ENCODE results near the gene GNG7.
A peak's percentile ranks its signal among the peaks of the same experiment; 100 is the strongest.
"Not testable (repeated sequence)": the region's sequence is repeated elsewhere in the genome, so short reads cannot be mapped to it uniquely, and the experiment has no call there.

GNG7 gene

GRCh38 chr19:2680808-2681207 lies 21.7 kb downstream of the GNG7 start:
- Histone ChIP-seq H3K36me3 (peaks cover 83% of the 10 kb centered on the region), H3K4me2 (peak overlapping the region; percentile 62), H3K4me3 (peak overlapping the region; percentile 28; the same call in 1 of the 2 replicates), H3K27me3 (no peaks in the 10 kb centered on the region), H3K9ac (no peak overlapping the region), H3K27ac (peak overlapping the region; percentile 68; the same call in 1 of the 2 replicates), H4K20me1 (peaks cover 59% of the 10 kb centered on the region), H3K4me1 (peaks cover 89% of the 10 kb centered on the region), H3K9me3 (peaks cover 25% of the 10 kb centered on the region)
- no peak for TF ChIP-seq Cebpa-rat (IDR thresholded peaks at IDR 0.05)

GRCh38 chr19:2679439-2679838 lies 23.1 kb downstream of the GNG7 start:
- Histone ChIP-seq H3K4me3 (no peak overlapping the region), H4K20me1 (peaks cover 66% of the 10 kb centered on the region), H3K36me3 (peaks cover 86% of the 10 kb centered on the region), H3K27me3 (no peaks in the 10 kb centered on the region), H3K9ac (no peak overlapping the region), H3K27ac (peak overlapping the region; percentile 22; the same call in 1 of the 2 replicates), H3K9me3 (peaks cover 17% of the 10 kb centered on the region), H3K4me2 (peak overlapping the region; percentile 62; the same call in 1 of the 2 replicates), H3K4me1 (peaks cover 86% of the 10 kb centered on the region)
- TF ChIP-seq Cebpa-rat (IDR thresholded peaks at IDR 0.05), result no peak

GRCh38 chr19:2678948-2679347 lies 23.5 kb downstream of the GNG7 start:
- Histone ChIP-seq H3K4me2 (peak overlapping the region; percentile 47), H3K4me1 (peaks cover 85% of the 10 kb centered on the region), H4K20me1 (peaks cover 69% of the 10 kb centered on the region), H3K36me3 (peaks cover 86% of the 10 kb centered on the region), H3K9me3 (peaks cover 14% of the 10 kb centered on the region; the same call in 1 of the 2 replicates)
- H3K27me3 ChIP-seq, H3K4me3 ChIP-seq, H3K27ac ChIP-seq, H3K9ac ChIP-seq: not testable (repeated sequence)

- H3K36me3 ChIP-seq, result peaks cover 84% of the 10 kb centered on the region
- H3K9me3 ChIP-seq, result peaks cover 13% of the 10 kb centered on the region; the same call in 1 of the 2 replicates
- no peak overlapping the region for H3K4me3 ChIP-seq
- peak overlapping the region; percentile 47 for H3K4me2 ChIP-seq
- peaks cover 77% of the 10 kb centered on the region for H3K4me1 ChIP-seq
- no peak for TF ChIP-seq Cebpa-rat (IDR thresholded peaks at IDR 0.05)
- H3K9ac ChIP-seq, result peak overlapping the region; percentile 27; the same call in 1 of the 2 replicates
- H3K27ac ChIP-seq, result no peak overlapping the region
- peaks cover 70% of the 10 kb centered on the region for H4K20me1 ChIP-seq
- H3K27me3 ChIP-seq, result no peaks in the 10 kb centered on the region
These were observed 24.3 kb downstream of the GNG7 start for GRCh38 chr19:2678044-2678671.

GRCh38 chr19:2676823-2677222 lies 25.7 kb downstream of the GNG7 start:
- Histone ChIP-seq H3K9ac (no peak overlapping the region), H3K4me1 (peaks cover 69% of the 10 kb centered on the region), H3K9me3 (0 out of 2 replicates have a peak, but pooled peaks cover 2% of the 10 kb centered on the region), H3K27me3 (no peaks in the 10 kb centered on the region), H3K36me3 (peaks cover 83% of the 10 kb centered on the region), H4K20me1 (peaks cover 84% of the 10 kb centered on the region), H3K4me2 (no peak overlapping the region), H3K4me3 (no peak overlapping the region), H3K27ac (no peak overlapping the region)
- no peak for TF ChIP-seq Cebpa-rat (IDR thresholded peaks at IDR 0.05)

DNA sequence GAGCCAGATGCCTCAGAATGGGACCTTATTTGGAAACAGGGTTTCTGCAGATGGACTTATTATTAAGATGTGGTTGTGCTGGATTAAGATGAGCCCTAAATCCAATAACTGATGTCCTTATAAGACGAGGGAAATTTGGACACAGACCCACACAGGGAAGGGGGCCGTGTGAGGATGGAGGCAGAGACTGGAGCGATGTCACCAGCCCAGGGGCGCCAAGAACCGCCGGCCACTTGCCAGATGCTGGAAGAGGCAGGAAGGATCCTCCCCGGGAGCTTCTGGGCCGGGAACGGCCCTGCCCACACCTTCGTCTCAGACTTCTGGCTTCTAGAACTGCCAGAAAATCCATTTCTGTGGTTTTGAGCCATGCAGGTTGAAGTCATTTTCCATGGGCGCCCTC lies 26.6 kb downstream of the GNG7 start:
- H3K9me3 ChIP-seq, result no peaks in the 10 kb centered on the region
- no peak overlapping the region for H3K27ac ChIP-seq
- no peak for TF ChIP-seq Cebpa-rat (IDR thresholded peaks at IDR 0.05)
- no peak overlapping the region for H3K9ac ChIP-seq
- peaks cover 69% of the 10 kb centered on the region for H3K4me1 ChIP-seq
- no peak overlapping the region for H3K4me3 ChIP-seq
- H3K36me3 ChIP-seq, result peaks cover 84% of the 10 kb centered on the region
- no peaks in the 10 kb centered on the region for H3K27me3 ChIP-seq
- peaks cover 93% of the 10 kb centered on the region for H4K20me1 ChIP-seq
- H3K4me2 ChIP-seq, result no peak overlapping the region

DNA sequence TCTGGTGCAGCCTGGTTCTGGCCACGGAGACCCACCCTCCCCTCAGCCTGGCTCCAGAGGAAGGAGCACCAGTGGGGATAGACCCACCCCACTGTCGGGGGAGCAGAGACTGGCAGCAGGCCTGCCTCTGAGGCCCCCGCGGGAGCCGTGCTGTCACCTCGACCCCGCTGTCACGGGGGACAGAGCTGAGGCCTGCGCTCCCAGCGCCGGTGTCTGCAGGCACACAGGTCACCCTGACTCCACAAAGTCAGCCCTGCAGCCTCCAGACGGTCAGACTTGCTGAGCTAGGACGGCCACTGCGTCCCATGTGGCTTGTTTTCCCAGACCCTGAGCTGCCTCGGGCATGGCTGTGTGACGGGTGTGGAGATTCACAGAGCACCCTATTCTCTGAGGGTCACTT lies 32.3 kb downstream of the GNG7 start:
- no peaks in the 10 kb centered on the region for H3K9me3 ChIP-seq
- H3K4me2 ChIP-seq, result peak overlapping the region; percentile 62
- H3K27ac ChIP-seq, result peak overlapping the region; percentile 60
- peaks cover 100% of the 10 kb centered on the region for H4K20me1 ChIP-seq
- no peak for TF ChIP-seq Cebpa-rat (IDR thresholded peaks at IDR 0.05)
- no peak overlapping the region for H3K4me3 ChIP-seq
- peaks cover 56% of the 10 kb centered on the region for H3K4me1 ChIP-seq
- H3K27me3 ChIP-seq, result no peaks in the 10 kb centered on the region
- H3K9ac ChIP-seq, result peak overlapping the region; percentile 17; the same call in 1 of the 2 replicates
- H3K36me3 ChIP-seq, result peaks cover 86% of the 10 kb centered on the region

DNA sequence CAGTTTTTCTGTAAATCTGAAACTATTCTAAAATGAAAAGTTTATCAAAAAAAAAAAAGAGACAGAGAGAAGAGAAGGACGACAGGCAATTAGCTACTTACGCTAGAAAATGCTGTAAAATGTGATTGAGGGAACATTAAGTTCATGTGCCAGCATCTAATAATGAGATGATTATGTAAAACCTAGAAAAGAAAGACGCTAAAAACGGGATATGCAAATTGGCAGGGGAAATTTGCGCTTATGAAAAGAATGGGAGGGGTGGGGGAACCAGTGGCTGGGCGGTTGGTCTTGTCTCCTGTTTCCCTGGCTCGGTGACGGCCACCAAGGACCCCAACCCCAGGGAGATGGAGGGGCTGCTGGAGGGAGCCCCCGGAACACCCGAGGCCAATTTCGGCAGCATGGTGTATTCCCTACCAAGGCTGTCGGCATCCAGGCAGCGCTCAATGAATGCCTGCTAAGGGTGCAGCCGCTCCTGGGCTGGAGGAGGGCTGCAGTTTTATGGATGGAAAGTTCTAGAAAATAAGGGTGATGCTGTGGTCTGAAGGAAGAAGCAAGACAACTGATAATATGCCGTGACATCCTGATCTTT lies 34.2 kb downstream of the GNG7 start:
- H3K4me2 ChIP-seq, result peak overlapping the region; percentile 42
- H3K4me3 ChIP-seq, result no peak overlapping the region
- H3K4me1 ChIP-seq, result peaks cover 75% of the 10 kb centered on the region
- H3K9me3 ChIP-seq, result peaks cover 1% of the 10 kb centered on the region; the same call in 1 of the 2 replicates
- no peak for TF ChIP-seq Cebpa-rat (IDR thresholded peaks at IDR 0.05)
- no peak overlapping the region for H3K9ac ChIP-seq
- H3K27ac ChIP-seq, result peak overlapping the region; percentile 19; the same call in 1 of the 2 replicates
- H4K20me1 ChIP-seq, result peaks cover 100% of the 10 kb centered on the region
- H3K36me3 ChIP-seq, result peaks cover 75% of the 10 kb centered on the region
- no peaks in the 10 kb centered on the region for H3K27me3 ChIP-seq

GRCh38 chr19:2667349-2667748 lies 35.1 kb downstream of the GNG7 start:
- H3K9ac ChIP-seq, H3K27ac ChIP-seq, H3K4me2 ChIP-seq, H3K27me3 ChIP-seq, H3K4me3 ChIP-seq: not testable (repeated sequence)
- H3K4me1 ChIP-seq, result peaks cover 84% of the 10 kb centered on the region
- peaks cover 75% of the 10 kb centered on the region for H3K36me3 ChIP-seq
- H4K20me1 ChIP-seq, result peaks cover 100% of the 10 kb centered on the region
- peaks cover 10% of the 10 kb centered on the region for H3K9me3 ChIP-seq

DNA sequence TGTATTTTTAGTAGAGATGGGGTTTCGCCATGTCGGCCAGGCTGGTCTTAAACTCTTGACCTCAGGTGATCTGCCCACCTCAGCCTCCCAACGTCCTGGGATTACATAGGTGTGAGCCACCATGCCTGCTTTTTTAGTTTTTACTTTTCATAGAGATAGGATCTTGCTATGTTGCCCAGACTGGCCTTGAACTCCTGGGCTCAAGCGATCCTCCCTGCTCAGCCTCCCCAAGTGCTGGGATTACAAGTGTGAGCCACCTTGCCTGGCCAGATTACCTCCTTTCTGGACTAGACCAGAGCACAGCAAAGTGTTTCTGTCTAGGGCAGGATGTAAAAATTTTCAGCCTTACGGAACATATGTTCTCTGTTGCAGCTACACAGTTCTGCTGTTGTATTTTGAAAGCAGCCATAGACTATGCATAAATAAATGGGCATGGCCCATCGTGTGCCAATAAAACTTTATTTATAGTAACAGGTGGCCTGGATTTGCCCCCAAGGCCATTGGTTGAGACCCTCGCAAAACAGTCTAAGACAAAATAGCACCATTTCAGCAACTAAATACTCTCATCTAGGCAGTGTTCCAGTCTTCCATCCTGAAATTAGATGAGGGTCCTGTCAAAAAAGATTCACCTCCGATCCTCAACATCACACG lies 36.0 kb downstream of the GNG7 start:
- peaks cover 80% of the 10 kb centered on the region for H3K4me1 ChIP-seq
- peaks cover 100% of the 10 kb centered on the region for H4K20me1 ChIP-seq
- peaks cover 19% of the 10 kb centered on the region for H3K9me3 ChIP-seq

More for the DNA sequence above, 36.0 kb downstream of the GNG7 start:
- no peak overlapping the region for H3K4me3 ChIP-seq
- no peaks in the 10 kb centered on the region for H3K27me3 ChIP-seq
- H3K36me3 ChIP-seq, result peaks cover 78% of the 10 kb centered on the region
- H3K9ac ChIP-seq, result no peak overlapping the region
- no peak for TF ChIP-seq Cebpa-rat (IDR thresholded peaks at IDR 0.05)
- H3K27ac ChIP-seq, result no peak overlapping the region
- no peak overlapping the region for H3K4me2 ChIP-seq
